ENCODE data around the gene PHF5A.

PHF5A gene

GRCh38 chr22:41411021-41411851 is 57.3 kb downstream of the PHF5A start:
- no peak for DNase-seq

GRCh38 chr22:41410311-41410751 is 58.2 kb downstream of the PHF5A start:
- DNase-seq: no peak
